ENCODE measurements around the gene RPS19BP1.

The RPS19BP1 gene

DNA sequence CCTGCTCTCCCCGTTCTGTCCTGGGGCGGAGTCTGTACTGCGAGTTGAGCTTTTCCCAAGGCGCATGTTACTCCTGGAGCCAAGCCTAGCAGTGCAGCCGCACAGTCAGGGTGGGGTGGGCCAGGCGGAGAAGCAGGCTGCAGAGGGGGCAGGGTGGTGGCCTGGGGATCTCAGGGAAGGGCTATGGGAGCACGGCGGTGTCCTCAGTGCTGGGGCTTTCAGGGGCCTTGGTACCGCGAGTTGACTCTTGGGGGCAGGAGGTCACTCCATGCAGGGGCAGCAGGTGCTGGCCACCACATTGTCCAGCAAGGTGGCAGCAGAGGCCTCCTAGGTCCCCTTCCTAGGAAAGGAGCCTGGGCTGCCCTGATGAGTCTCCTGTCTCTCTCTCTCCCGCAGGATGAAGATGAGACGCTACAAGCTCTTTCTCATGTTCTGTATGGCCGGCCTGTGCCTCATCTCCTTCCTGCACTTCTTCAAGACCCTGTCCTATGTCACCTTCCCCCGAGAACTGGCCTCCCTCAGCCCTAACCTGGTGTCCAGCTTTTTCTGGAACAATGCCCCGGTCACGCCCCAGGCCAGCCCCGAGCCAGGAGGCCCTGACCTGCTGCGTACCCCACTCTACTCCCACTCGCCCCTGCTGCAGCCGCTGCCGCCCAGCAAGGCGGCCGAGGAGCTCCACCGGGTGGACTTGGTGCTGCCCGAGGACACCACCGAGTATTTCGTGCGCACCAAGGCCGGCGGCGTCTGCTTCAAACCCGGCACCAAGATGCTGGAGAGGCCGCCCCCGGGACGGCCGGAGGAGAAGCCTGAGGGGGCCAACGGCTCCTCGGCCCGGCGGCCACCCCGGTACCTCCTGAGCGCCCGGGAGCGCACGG, 45.4 kb downstream of the RPS19BP1 start:
- TF ChIP-seq Cebpa-rat (IDR thresholded peaks at IDR 0.05): no peak
- H3K27ac ChIP-seq: no peak overlapping the region
- H3K4me2 ChIP-seq: no peak overlapping the region
- no peak overlapping the region for H3K9ac ChIP-seq
- peaks cover 29% of the 10 kb centered on the region for H3K4me1 ChIP-seq
- no peak overlapping the region for H3K4me3 ChIP-seq
- H3K27me3 ChIP-seq: no peaks in the 10 kb centered on the region
- H4K20me1 ChIP-seq: no peaks in the 10 kb centered on the region
- H3K36me3 ChIP-seq: peaks cover 16% of the 10 kb centered on the region
- no peaks in the 10 kb centered on the region for H3K9me3 ChIP-seq

GRCh38 chr22:39482768-39483167, 49.8 kb downstream of the RPS19BP1 start:
- Histone ChIP-seq H3K4me3 (no peak overlapping the region), H3K4me1 (peaks cover 6% of the 10 kb centered on the region; the same call in 1 of the 2 replicates), H3K9me3 (no peaks in the 10 kb centered on the region), H4K20me1 (peaks cover 37% of the 10 kb centered on the region), H3K27me3 (no peaks in the 10 kb centered on the region), H3K36me3 (peaks cover 6% of the 10 kb centered on the region; the same call in 1 of the 2 replicates), H3K9ac (no peak overlapping the region), H3K27ac (no peak overlapping the region), H3K4me2 (no peak overlapping the region)
- no peak for TF ChIP-seq Cebpa-rat (IDR thresholded peaks at IDR 0.05)

DNA sequence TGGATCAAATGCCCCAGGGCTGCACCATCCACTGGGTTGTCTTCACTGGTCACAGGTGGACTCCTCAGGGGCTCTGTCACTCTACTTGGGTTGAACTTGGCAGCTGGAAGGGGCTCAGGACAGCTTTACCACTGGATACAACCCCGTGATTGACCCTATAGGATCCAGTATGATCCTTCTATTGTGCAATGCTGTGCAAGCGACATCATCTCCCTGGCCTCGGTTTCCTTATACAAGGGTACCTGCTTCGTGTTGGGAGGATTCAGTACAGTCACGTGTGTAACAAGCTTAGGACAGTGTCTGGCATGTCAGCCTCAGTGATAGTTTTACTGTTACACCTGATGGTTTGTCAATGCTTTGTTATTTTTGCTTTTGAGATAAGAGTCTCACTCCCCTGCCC, 51.0 kb downstream of the RPS19BP1 start:
- H3K9me3 ChIP-seq: no peaks in the 10 kb centered on the region
- peaks cover 44% of the 10 kb centered on the region for H4K20me1 ChIP-seq
- TF ChIP-seq Cebpa-rat (IDR thresholded peaks at IDR 0.05): no peak
- H3K9ac ChIP-seq: no peak overlapping the region
- no peaks in the 10 kb centered on the region; the same call in 1 of the 2 replicates for H3K36me3 ChIP-seq
- H3K4me1 ChIP-seq: peaks cover 6% of the 10 kb centered on the region; the same call in 1 of the 2 replicates
- no peak overlapping the region for H3K4me3 ChIP-seq
- no peak overlapping the region for H3K27ac ChIP-seq
- H3K4me2 ChIP-seq: no peak overlapping the region
- no peaks in the 10 kb centered on the region for H3K27me3 ChIP-seq

GRCh38 chr22:39481054-39481453, 51.5 kb downstream of the RPS19BP1 start:
- no peak overlapping the region for H3K4me2 ChIP-seq
- TF ChIP-seq Cebpa-rat (IDR thresholded peaks at IDR 0.05): no peak
- H3K36me3 ChIP-seq: no peaks in the 10 kb centered on the region; the same call in 1 of the 2 replicates

DNA sequence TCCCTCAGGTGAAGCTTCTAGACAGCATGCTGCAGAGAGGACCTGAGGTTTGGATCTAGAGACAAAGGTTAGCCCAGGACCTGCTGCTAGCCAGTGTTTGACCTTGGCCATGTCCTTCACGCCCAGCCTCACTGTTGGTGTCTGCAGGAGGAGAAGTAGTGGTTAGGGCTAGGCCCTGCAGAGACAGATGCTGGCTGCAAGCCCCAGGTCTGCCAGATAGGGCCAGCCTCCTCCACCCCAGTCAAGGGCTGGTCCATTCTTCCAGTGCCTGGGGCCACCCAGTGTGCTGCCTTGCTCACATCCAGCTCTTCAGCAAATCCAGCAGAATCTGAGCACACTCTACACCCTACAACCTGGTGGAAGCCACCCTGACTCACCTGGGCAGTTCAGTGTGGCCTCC, 52.0 kb downstream of the RPS19BP1 start:
- Histone ChIP-seq H3K4me3 (no peak overlapping the region), H3K9me3 (no peaks in the 10 kb centered on the region)

More at GRCh38 chr22:39481054-39481453, 51.5 kb downstream of the RPS19BP1 start:
- Histone ChIP-seq H3K27ac (no peak overlapping the region), H3K4me1 (peaks cover 10% of the 10 kb centered on the region), H3K9me3 (no peaks in the 10 kb centered on the region), H3K4me3 (no peak overlapping the region), H4K20me1 (peaks cover 44% of the 10 kb centered on the region), H3K27me3 (no peaks in the 10 kb centered on the region), H3K9ac (no peak overlapping the region)

GRCh38 chr22:39479254-39479653, 53.3 kb downstream of the RPS19BP1 start:
- Histone ChIP-seq H3K9me3 (no peaks in the 10 kb centered on the region), H4K20me1 (peaks cover 44% of the 10 kb centered on the region)
- no peak for TF ChIP-seq Cebpa-rat (IDR thresholded peaks at IDR 0.05)

More for the DNA sequence above, 52.0 kb downstream of the RPS19BP1 start:
- H3K36me3 ChIP-seq: no peaks in the 10 kb centered on the region; the same call in 1 of the 2 replicates
- no peaks in the 10 kb centered on the region for H3K27me3 ChIP-seq
- no peak overlapping the region for H3K27ac ChIP-seq
- no peak overlapping the region for H3K9ac ChIP-seq
- TF ChIP-seq Cebpa-rat (IDR thresholded peaks at IDR 0.05): no peak
- no peak overlapping the region for H3K4me2 ChIP-seq
- H4K20me1 ChIP-seq: peaks cover 44% of the 10 kb centered on the region
- peaks cover 15% of the 10 kb centered on the region for H3K4me1 ChIP-seq

More at GRCh38 chr22:39479254-39479653, 53.3 kb downstream of the RPS19BP1 start:
- Histone ChIP-seq H3K27me3 (no peaks in the 10 kb centered on the region), H3K4me3 (no peak overlapping the region), H3K27ac (no peak overlapping the region), H3K9ac (no peak overlapping the region), H3K4me2 (no peak overlapping the region), H3K4me1 (peaks cover 28% of the 10 kb centered on the region), H3K36me3 (no peaks in the 10 kb centered on the region; the same call in 1 of the 2 replicates)
